Epithelial cell of proximal tubule (primary cell): ENCODE data around the gene LRCH4. TPM values are rescaled to one million over a fixed set of nuclear protein-coding genes. Genes with fewer than 3 reads are reported as not detected.
A peak's percentile ranks its signal among the peaks of the same experiment; 100 is the strongest.

Experiments
- DNase-seq: peaks from one replicate; pipeline ENCODE4 v3.0.0-alpha.2; 2011; ENCODE audit warnings: low read depth
- H3K4me3 ChIP-seq: 2 replicates; pipeline ENCODE4 v1.5.1; 2011; ENCODE audit warnings: low read depth, mild to moderate bottlenecking, low read length
- total RNA-seq: library from RNA; depleted of rRNA; stranded (reverse); fragments of >200 nt; gene quantifications from 2 replicates; pipeline ENCODE4 v1.2.3, GENCODE V29; 2015
- TF ChIP-seq, protein P1 (sequence below): conservative IDR thresholded peaks from 2 replicates; pipeline ENCODE4 v1.5.1; 2012; ENCODE audit warnings: low read depth, mild to moderate bottlenecking, low read length

The LRCH4 gene
- total RNA-seq, 1 donor from 2014 or later: 62.0 TPM

- no peak for DNase-seq
These were observed 19.3 kb upstream of the LRCH4 start for GRCh38 chr7:100604976-100605911.

GRCh38 chr7:100604028-100604975 lies 18.4 kb upstream of the LRCH4 start:
- TF ChIP-seq, protein P1, sequence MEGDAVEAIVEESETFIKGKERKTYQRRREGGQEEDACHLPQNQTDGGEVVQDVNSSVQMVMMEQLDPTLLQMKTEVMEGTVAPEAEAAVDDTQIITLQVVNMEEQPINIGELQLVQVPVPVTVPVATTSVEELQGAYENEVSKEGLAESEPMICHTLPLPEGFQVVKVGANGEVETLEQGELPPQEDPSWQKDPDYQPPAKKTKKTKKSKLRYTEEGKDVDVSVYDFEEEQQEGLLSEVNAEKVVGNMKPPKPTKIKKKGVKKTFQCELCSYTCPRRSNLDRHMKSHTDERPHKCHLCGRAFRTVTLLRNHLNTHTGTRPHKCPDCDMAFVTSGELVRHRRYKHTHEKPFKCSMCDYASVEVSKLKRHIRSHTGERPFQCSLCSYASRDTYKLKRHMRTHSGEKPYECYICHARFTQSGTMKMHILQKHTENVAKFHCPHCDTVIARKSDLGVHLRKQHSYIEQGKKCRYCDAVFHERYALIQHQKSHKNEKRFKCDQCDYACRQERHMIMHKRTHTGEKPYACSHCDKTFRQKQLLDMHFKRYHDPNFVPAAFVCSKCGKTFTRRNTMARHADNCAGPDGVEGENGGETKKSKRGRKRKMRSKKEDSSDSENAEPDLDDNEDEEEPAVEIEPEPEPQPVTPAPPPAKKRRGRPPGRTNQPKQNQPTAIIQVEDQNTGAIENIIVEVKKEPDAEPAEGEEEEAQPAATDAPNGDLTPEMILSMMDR: peak; percentile 45
- H3K4me3 ChIP-seq: peak overlapping the region; percentile 84
- no peak for DNase-seq

More at GRCh38 chr7:100604976-100605911, 19.3 kb upstream of the LRCH4 start:
- H3K4me3 ChIP-seq: peak overlapping the region; percentile 84
- TF ChIP-seq, protein P1: no peak

GRCh38 chr7:100603726-100604027 lies 17.7 kb upstream of the LRCH4 start:
- TF ChIP-seq, protein P1: no peak
- DNase-seq: no peak
- peak overlapping the region; percentile 84 for H3K4me3 ChIP-seq

GRCh38 chr7:100602889-100603725 lies 17.2 kb upstream of the LRCH4 start:
- DNase-seq: no peak
- TF ChIP-seq, protein P1: no peak
- H3K4me3 ChIP-seq: no peak overlapping the region

GRCh38 chr7:100600730-100601038 lies 14.8 kb upstream of the LRCH4 start:
- no peak overlapping the region for H3K4me3 ChIP-seq
- no peak for DNase-seq
- TF ChIP-seq, protein P1: no peak

- no peak overlapping the region for H3K4me3 ChIP-seq
- DNase-seq: no peak
These were observed 14.2 kb upstream of the LRCH4 start for GRCh38 chr7:100599911-100600729.

More at GRCh38 chr7:100599911-100600729, 14.2 kb upstream of the LRCH4 start:
- TF ChIP-seq, protein P1: no peak
